Kidney (tissue), 14 donors: ENCODE measurements around the gene TMEM253. TPM values are rescaled to one million over a fixed set of nuclear protein-coding genes. Genes with fewer than 3 reads are reported as not detected.
A peak's percentile ranks its signal among the peaks of the same experiment; 100 is the strongest.

Experiments used
- DNase-seq, 5 donors: peaks; one replicate each; pipeline ENCODE4 v3.0.0-alpha.2; 2013 to 2020
- FAIRE-seq: peaks from 2 replicates; lab custom pipeline; 2012; peaks lifted over from hg19 to GRCh38; lab: Jason Lieb, UNC
- H3K27ac ChIP-seq, 2 donors: one replicate each; pipeline ENCODE4 v1.7.0; 2013; ENCODE audit warnings: low read depth in 2 of 2, low read length in 2 of 2, inconsistent platforms in 1 of 2
- H3K27me3 ChIP-seq: one replicate; pipeline ENCODE4 v1.7.1; 2013; ENCODE audit warnings: low read length, inconsistent platforms; ENCODE audit not compliant: control insufficient read depth, insufficient read depth
- H3K36me3 ChIP-seq, 3 donors: one replicate each; pipeline versions ENCODE4 v1.7.0 to v1.7.1; 2013; ENCODE audit warnings: low read length in 3 of 3, control low read depth in 1 of 3, inconsistent platforms in 1 of 3; ENCODE audit not compliant: insufficient read depth in 3 of 3, control insufficient read depth in 2 of 3
- H3K4me1 ChIP-seq, 3 donors: one replicate each; pipeline versions ENCODE4 v1.7.0 to v1.7.1; 2013; ENCODE audit warnings: low read length in 3 of 3, inconsistent platforms in 1 of 3, low read depth in 1 of 3; ENCODE audit not compliant: control insufficient read depth in 2 of 3, insufficient read depth in 2 of 3
- H3K4me3 ChIP-seq, 3 donors: one replicate each; pipeline versions ENCODE4 v1.7.0 to v1.8.1; 2013; ENCODE audit warnings: low read length in 3 of 3, control low read depth in 1 of 3, inconsistent platforms in 1 of 3
- H3K9ac ChIP-seq, 3 donors: one replicate each; pipeline versions ENCODE4 v1.7.0 to v1.7.1; 2013; ENCODE audit warnings: low read length in 3 of 3, control low read depth in 1 of 3, inconsistent platforms in 1 of 3
- H3K9me3 ChIP-seq, 3 donors: one replicate each; pipeline versions ENCODE4 v1.7.0 to v1.7.1; 2013; ENCODE audit warnings: low read length in 3 of 3, control low read depth in 1 of 3, inconsistent platforms in 1 of 3; ENCODE audit not compliant: control insufficient read depth in 2 of 3, insufficient read depth in 1 of 3
- CTCF ChIP-seq: IDR thresholded peaks from 3 replicates; pipeline ENCODE4 v1.5.1; 2012; ENCODE audit warnings: mild to moderate bottlenecking, moderate library complexity, borderline replicate concordance; ENCODE audit not compliant: insufficient read depth; ENCODE audit errors: extremely low read depth
- intact Hi-C: fragments of 100-400 bp; cut with DNase I; formaldehyde crosslinking; loops from one replicate; pipeline ENCODE4 v1.11.1; 2022
- polyA plus RNA-seq: library from polyadenylated mRNA; stranded (reverse); fragments of 350-450 nt; fragmentation: Illumina TruSeq; extraction: RNeasy Lipid Tissue Mini Kit (QIAGEN cat#74804); gene quantifications from one replicate; pipeline ENCODE4 v1.2.3, GENCODE V29; 2014; ENCODE audit warnings: low read depth, low replicate concordance; ENCODE audit not compliant: insufficient read depth
- total RNA-seq: library from RNA; stranded (reverse); fragmentation: NEBNext Ultra II Directional; extraction: Animal tissue kit (Norgen Biotek cat#: 25700); gene quantifications from one replicate; pipeline ENCODE4 v1.2.1, GENCODE V29; 2021
- donor health status: control.
- donor health status: control.
- donor health status: control.
- donor health status: control.
- donor health status: control.
- donor health status: DM: yes; HTN: yes; CAD: no.
- donor health status: Normal renal cell carcinoma (clear cell type).

Gene TMEM253
- total and polyA plus RNA-seq, 2 donors from 2014 or later: 0.41 to 0.43 TPM

- H3K9ac ChIP-seq: no peak overlapping the region
- intact Hi-C loops: no loop called here
- H3K27ac ChIP-seq: no peak overlapping the region
Measured at GRCh38 chr14:21054768-21055145, 46.1 kb upstream of the TMEM253 start.

GRCh38 chr14:21055432-21056117 lies 45.3 kb upstream of the TMEM253 start:
- Histone ChIP-seq H3K9me3 (no peaks in the 10 kb centered on the region), H3K27ac (peak overlapping the region in 1 of 2 donors; percentile 21), H3K4me3 (no peak overlapping the region), H3K27me3 (no peaks in the 10 kb centered on the region), H3K9ac (no peak overlapping the region), H3K4me1 (peaks cover 0 to 21% (median 5%) of the 10 kb centered on the region in 3 donors), H3K36me3 (no peaks in the 10 kb centered on the region)
- DNase-seq (peak in 2 of 5 donors; percentile 32 to 51), FAIRE-seq (no peak)
- intact Hi-C loops: no loop called here
- TF ChIP-seq CTCF: no peak

More at GRCh38 chr14:21054768-21055145, 46.1 kb upstream of the TMEM253 start:
- Histone ChIP-seq H3K27me3 (no peaks in the 10 kb centered on the region), H3K9me3 (no peaks in the 10 kb centered on the region), H3K36me3 (no peaks in the 10 kb centered on the region), H3K4me1 (peaks cover 0 to 21% (median 5%) of the 10 kb centered on the region in 3 donors), H3K4me3 (no peak overlapping the region)
- FAIRE-seq (no peak), DNase-seq (no peak)
- no peak for TF ChIP-seq CTCF

GRCh38 chr14:21056520-21057163 lies 44.2 kb upstream of the TMEM253 start:
- intact Hi-C loops: no loop called here
- DNase-seq (no peak), FAIRE-seq (no peak)
- Histone ChIP-seq H3K36me3 (no peaks in the 10 kb centered on the region), H3K27me3 (no peaks in the 10 kb centered on the region), H3K27ac (no peak overlapping the region), H3K9ac (no peak overlapping the region), H3K4me1 (peaks cover 0 to 21% (median 5%) of the 10 kb centered on the region in 3 donors), H3K4me3 (no peak overlapping the region), H3K9me3 (no peaks in the 10 kb centered on the region)
- no peak for TF ChIP-seq CTCF
